ENCODE data around the gene SNW1. TPM values are rescaled to one million over a fixed set of nuclear protein-coding genes. Genes with fewer than 3 reads are reported as not detected.

The SNW1 gene
- 41.8 and 59.6 TPM in 2 replicates for total RNA-seq

DNA sequence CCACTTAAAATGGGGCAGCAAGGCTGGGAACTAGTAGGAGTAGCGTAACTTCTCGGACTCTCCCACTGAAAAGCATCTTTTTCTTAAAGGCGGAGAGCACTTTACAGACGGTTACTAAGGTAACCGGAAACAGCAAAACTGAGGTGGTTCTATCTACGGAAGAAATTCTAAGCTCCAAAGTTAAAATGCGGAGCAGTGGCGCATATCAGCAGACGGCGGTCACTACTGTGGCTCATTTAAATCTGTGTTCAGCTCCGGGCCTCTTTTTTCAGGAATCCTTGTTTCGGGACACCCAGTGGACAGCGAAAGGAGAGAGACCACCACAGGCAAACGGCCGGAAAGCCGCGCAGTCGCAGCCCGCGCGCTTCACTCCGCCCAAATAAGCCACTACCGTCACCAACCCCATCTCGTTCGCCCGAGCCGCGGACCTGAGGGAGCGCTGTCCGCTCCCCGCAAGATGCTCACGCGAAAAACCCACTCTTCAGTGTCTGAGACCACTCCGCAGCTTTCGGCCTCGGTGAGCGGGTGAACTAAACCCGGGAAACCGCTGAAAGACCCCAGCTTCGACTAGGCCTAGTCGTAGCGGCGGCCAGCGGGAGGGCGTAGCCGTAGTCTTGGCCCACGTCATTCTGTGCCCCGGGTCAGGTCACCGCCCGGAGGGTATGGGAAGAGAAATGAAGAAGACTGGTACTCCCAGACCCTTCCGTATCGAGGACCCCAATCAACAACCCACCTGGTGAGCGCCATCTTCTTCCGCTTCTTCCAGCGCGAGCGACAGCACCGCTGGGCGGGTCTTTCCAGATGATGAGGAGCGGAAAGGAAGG is at the start of gene SNW1:
TSS of gene SNW1 (minus strand) at position 776 of the 824 bp plus-strand sequence. CDS start at position 747, 29 bp downstream.

GRCh38 chr14:77799863-77800730 is 39.1 kb upstream of the SNW1 start, which contains the start of gene ADCK1:
TSS of gene ADCK1 (plus strand) at chr14:77800109. CDS start at chr14:77818979, 18,870 bp downstream.

GRCh38 chr14:77707724-77708408 is 53.1 kb downstream of the SNW1 start, which contains the start of the genes ALKBH1 and SLIRP:
TSS of gene ALKBH1 (minus strand) at chr14:77708023. CDS start at chr14:77708004, 19 bp downstream.
TSS of gene SLIRP (plus strand) at chr14:77708103. CDS start at chr14:77708112, 9 bp downstream.

Other genes with a start within 250 kb of the SNW1 start
- gene SPTLC2, start 144.5 kb downstream of the SNW1 start, total RNA-seq = 12.4 and 17.5 TPM in 2 replicates
- 5.2 and 6.4 TPM in 2 replicates for gene ALKBH1, start 53.1 kb downstream of the SNW1 start, total RNA-seq
- 186 and 219 TPM in 2 replicates for gene SLIRP, start 53.1 kb downstream of the SNW1 start, total RNA-seq
- 4.9 and 5.8 TPM in 2 replicates for gene ADCK1, start 39.0 kb upstream of the SNW1 start, total RNA-seq